Activated T-helper 1 cell treated with anti-CD3 and anti-CD28 coated beads, Interleukin-12 subunit alpha, Interleukin-12 subunit beta, Interleukin-2, Interleukin-4 antibody, amounts not matched to agents 30 ng/mL and 10 ng/mL and 1 ng/mL, durations not matched to agents 14 hours and 24 hours and 36 hours (primary cell): ENCODE results near the gene ESR1. TPM values are rescaled to one million over a fixed set of nuclear protein-coding genes. Genes with fewer than 3 reads are reported as not detected.

Experiments used
- DNase-seq: peaks from one replicate; pipeline ENCODE4 v3.0.0; 2021; ENCODE audit warnings: low spot score
- H3K27ac Mint-ChIP-seq: one replicate; pipeline ENCODE4 v1.8.0; 2021; ENCODE audit warnings: mild to moderate bottlenecking, mixed read lengths
- H3K27me3 Mint-ChIP-seq: one replicate; pipeline ENCODE4 v1.8.0; 2022; ENCODE audit warnings: mild to moderate bottlenecking, moderate library complexity, mixed read lengths; ENCODE audit not compliant: insufficient read depth
- H3K36me3 Mint-ChIP-seq: one replicate; pipeline ENCODE4 v1.8.0; 2021; ENCODE audit warnings: low read depth, mixed read lengths
- H3K4me1 Mint-ChIP-seq: one replicate; pipeline ENCODE4 v1.8.0; 2021; ENCODE audit warnings: low read depth, mixed read lengths
- H3K4me3 Mint-ChIP-seq: one replicate; pipeline ENCODE4 v1.8.0; 2021; ENCODE audit warnings: mild to moderate bottlenecking, moderate library complexity, mixed read lengths
- H3K9me3 Mint-ChIP-seq: one replicate; pipeline ENCODE4 v1.8.0; 2021; ENCODE audit warnings: mixed read lengths
- intact Hi-C: fragments of 100-400 bp; cut with micrococcal nuclease; formaldehyde crosslinking; loops from one replicate; pipeline ENCODE4 v1.15.1; 2024
- total RNA-seq: library from RNA; stranded (reverse); gene quantifications from 2 replicates; pipeline ENCODE4 v1.2.3, GENCODE V29; 2022

ESR1 gene
- total RNA-seq, 1 donor from 2014 or later = 0.34 TPM

GRCh38 chr6:151796842-151797530 is 10.5 kb upstream of the ESR1 start:
- H3K27ac Mint-ChIP-seq = no peak overlapping the region
- H3K9me3 Mint-ChIP-seq = no peaks in the 10 kb centered on the region
- no peaks in the 10 kb centered on the region for H3K4me1 Mint-ChIP-seq
- no peak for DNase-seq
- no peak overlapping the region for H3K4me3 Mint-ChIP-seq
- H3K27me3 Mint-ChIP-seq = peaks cover 17% of the 10 kb centered on the region
- intact Hi-C loops = no loop called here
- H3K36me3 Mint-ChIP-seq = no peaks in the 10 kb centered on the region

GRCh38 chr6:151803743-151804142 is 3.7 kb upstream of the ESR1 start:
- intact Hi-C loops = no loop called here
- Mint-ChIP-seq H3K4me3 (no peak overlapping the region), H3K9me3 (peaks cover 5% of the 10 kb centered on the region), H3K4me1 (peaks cover 15% of the 10 kb centered on the region), H3K27me3 (peaks cover 46% of the 10 kb centered on the region), H3K27ac (no peak overlapping the region), H3K36me3 (no peaks in the 10 kb centered on the region)
- no peak for DNase-seq

GRCh38 chr6:151804585-151805285 is 2.7 kb upstream of the ESR1 start:
- peaks cover 5% of the 10 kb centered on the region for H3K9me3 Mint-ChIP-seq
- no peak overlapping the region for H3K27ac Mint-ChIP-seq
- peaks cover 50% of the 10 kb centered on the region for H3K27me3 Mint-ChIP-seq
- no peaks in the 10 kb centered on the region for H3K36me3 Mint-ChIP-seq
- intact Hi-C loops = no loop called here
- H3K4me3 Mint-ChIP-seq = no peak overlapping the region
- peaks cover 23% of the 10 kb centered on the region for H3K4me1 Mint-ChIP-seq
- no peak for DNase-seq

DNA sequence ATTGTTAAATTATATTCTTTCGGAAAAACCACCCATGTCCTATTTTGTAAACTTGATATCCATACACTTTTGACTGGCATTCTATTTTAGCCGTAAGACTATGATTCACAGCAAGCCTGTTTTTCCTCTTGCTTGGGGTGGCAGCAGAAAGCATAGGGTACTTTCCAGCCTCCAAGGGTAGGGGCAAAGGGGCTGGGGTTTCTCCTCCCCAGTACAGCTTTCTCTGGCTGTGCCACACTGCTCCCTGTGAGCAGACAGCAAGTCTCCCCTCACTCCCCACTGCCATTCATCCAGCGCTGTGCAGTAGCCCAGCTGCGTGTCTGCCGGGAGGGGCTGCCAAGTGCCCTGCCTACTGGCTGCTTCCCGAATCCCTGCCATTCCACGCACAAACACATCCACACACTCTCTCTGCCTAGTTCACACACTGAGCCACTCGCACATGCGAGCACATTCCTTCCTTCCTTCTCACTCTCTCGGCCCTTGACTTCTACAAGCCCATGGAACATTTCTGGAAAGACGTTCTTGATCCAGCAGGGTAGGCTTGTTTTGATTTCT is 2.1 kb upstream of the ESR1 start:
- no peak for DNase-seq
- Mint-ChIP-seq H3K9me3 (peaks cover 5% of the 10 kb centered on the region), H3K36me3 (no peaks in the 10 kb centered on the region), H3K27me3 (peaks cover 52% of the 10 kb centered on the region), H3K4me3 (no peak overlapping the region), H3K27ac (no peak overlapping the region), H3K4me1 (peaks cover 23% of the 10 kb centered on the region)
- intact Hi-C loops = no loop called here

- Mint-ChIP-seq H3K27ac (no peak overlapping the region), H3K27me3 (peaks cover 62% of the 10 kb centered on the region), H3K9me3 (peaks cover 5% of the 10 kb centered on the region), H3K36me3 (no peaks in the 10 kb centered on the region), H3K4me3 (peak overlapping the region; percentile 75), H3K4me1 (peaks cover 23% of the 10 kb centered on the region)
- DNase-seq = no peak
- intact Hi-C loops = no loop called here
Measured at GRCh38 chr6:151806757-151807512, 547 bp upstream of the ESR1 start.

GRCh38 chr6:151808371-151809241 is 1.1 kb downstream of the ESR1 start:
- no peak overlapping the region for H3K27ac Mint-ChIP-seq
- H3K9me3 Mint-ChIP-seq = no peaks in the 10 kb centered on the region
- DNase-seq = no peak
- H3K36me3 Mint-ChIP-seq = no peaks in the 10 kb centered on the region
- H3K4me1 Mint-ChIP-seq = peaks cover 23% of the 10 kb centered on the region
- intact Hi-C loops = loop anchor here (2.0 kb wide), 1 partner anchor 44 kb away; no protein-coding TSS in a partner anchor
- H3K27me3 Mint-ChIP-seq = peaks cover 62% of the 10 kb centered on the region
- peak overlapping the region; percentile 66 for H3K4me3 Mint-ChIP-seq

DNA sequence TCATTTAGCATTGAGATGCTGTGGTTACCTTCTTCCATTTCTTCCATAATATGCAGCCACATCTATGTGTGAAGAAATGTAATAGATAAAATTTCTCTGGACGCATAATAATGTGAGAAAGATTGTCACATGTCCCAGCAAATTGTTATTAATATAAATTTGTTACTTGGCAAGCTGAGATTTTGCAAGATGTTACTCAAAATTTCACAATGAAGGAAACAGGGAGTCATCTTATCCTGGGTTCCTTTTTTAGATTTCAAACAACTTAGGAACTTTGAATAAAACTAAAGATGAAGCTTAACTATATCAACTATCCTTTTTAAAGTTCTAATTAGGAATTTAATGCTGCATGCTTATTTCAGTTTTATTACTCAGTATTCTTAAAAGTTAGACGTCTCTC is 3.6 kb downstream of the ESR1 start:
- intact Hi-C loops = no loop called here
- no peaks in the 10 kb centered on the region for H3K36me3 Mint-ChIP-seq
- H3K4me3 Mint-ChIP-seq = no peak overlapping the region
- no peaks in the 10 kb centered on the region for H3K9me3 Mint-ChIP-seq
- peaks cover 62% of the 10 kb centered on the region for H3K27me3 Mint-ChIP-seq
- no peak overlapping the region for H3K27ac Mint-ChIP-seq
- DNase-seq = no peak
- H3K4me1 Mint-ChIP-seq = peaks cover 23% of the 10 kb centered on the region

DNA sequence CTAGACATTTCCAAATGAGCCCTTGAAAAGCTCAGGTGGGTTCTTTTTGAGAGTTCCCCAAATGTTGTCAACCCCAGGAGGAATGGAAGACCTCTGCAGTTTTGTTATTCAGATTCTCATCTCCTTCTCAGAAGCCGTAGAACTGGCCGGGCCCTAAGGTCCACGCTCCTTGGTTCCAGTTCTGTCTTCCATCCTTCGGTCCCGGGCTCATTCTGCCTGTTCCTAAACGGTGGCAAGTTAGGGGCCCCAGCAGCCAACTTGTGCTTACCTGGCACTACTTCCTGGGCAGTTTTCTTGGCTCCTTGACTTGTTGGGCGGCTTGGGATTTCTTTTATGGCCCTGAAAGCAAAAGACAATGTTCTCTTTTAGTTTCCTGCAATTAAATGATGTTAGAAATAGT is 6.4 kb downstream of the ESR1 start:
- no peak overlapping the region for H3K4me3 Mint-ChIP-seq
- H3K4me1 Mint-ChIP-seq = peaks cover 6% of the 10 kb centered on the region
- H3K36me3 Mint-ChIP-seq = no peaks in the 10 kb centered on the region
- H3K27me3 Mint-ChIP-seq = peaks cover 61% of the 10 kb centered on the region
- H3K9me3 Mint-ChIP-seq = no peaks in the 10 kb centered on the region
- H3K27ac Mint-ChIP-seq = no peak overlapping the region
- intact Hi-C loops = no loop called here
- DNase-seq = no peak

DNA sequence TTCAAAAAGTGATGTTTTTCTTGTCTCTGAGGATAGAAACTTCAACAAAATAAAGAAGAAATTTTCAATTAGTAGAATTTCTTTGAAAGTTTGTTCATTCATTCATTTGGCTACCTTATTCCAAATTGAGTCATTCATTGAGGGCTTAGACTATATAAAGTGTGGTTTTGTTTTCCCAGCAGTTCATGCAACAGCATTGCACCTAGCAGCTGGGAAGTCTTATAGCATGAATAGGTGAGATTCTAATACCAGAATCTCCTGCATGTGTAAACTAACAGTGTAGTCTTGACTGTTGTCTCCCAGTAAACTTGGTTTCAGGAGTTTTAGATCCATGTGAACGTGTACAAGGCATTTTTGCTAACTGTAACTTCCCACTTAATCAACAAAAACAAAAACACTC is 7.1 kb downstream of the ESR1 start:
- intact Hi-C loops = no loop called here
- H3K9me3 Mint-ChIP-seq = no peaks in the 10 kb centered on the region
- H3K4me1 Mint-ChIP-seq = no peaks in the 10 kb centered on the region
- no peaks in the 10 kb centered on the region for H3K36me3 Mint-ChIP-seq
- DNase-seq = no peak
- peaks cover 53% of the 10 kb centered on the region for H3K27me3 Mint-ChIP-seq
- H3K4me3 Mint-ChIP-seq = no peak overlapping the region
- no peak overlapping the region for H3K27ac Mint-ChIP-seq

DNA sequence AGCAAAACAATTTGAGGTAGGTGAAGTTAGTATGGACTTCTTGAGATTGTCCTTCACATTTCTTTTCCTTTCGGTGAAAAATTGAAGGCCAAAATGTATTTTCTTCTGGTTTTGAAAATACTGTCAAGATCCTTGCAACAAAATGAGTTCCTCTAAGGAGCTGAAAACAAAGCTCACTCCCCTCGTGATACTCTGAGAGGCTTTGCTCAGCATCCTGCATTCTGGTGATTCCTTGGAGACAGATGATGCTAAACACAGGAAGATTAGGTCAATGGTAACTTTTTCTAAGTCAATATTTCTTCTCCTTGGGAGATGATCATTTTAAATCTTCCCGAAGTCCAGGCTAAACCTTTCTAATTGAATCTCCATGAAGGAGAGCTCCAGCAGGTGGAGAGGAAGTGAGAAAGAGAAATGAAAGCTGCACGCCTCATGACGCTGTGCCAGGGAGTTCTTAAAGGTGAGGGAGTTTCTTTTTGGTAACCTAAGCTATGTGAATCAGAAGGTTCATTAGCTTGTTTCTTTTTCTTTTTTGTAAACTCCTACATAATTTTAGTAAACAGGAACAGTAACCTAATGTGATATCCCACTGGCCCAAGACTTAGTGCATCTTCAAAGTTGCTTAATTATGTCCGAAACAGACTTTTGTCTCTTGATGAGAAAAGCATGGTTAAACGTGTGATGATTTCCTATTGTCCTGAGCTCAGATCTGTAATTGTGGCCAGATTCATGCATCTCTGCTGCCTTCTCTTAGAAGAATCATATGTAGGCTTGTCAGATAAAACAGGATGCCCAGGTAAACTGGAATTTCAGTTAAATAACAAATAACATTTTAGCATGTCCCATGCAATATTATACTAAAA is 15.0 kb downstream of the ESR1 start:
- Mint-ChIP-seq H3K4me1 (no peaks in the 10 kb centered on the region), H3K27me3 (peaks cover 14% of the 10 kb centered on the region), H3K27ac (no peak overlapping the region), H3K4me3 (no peak overlapping the region), H3K9me3 (no peaks in the 10 kb centered on the region), H3K36me3 (no peaks in the 10 kb centered on the region)
- intact Hi-C loops = no loop called here
- no peak for DNase-seq

DNA sequence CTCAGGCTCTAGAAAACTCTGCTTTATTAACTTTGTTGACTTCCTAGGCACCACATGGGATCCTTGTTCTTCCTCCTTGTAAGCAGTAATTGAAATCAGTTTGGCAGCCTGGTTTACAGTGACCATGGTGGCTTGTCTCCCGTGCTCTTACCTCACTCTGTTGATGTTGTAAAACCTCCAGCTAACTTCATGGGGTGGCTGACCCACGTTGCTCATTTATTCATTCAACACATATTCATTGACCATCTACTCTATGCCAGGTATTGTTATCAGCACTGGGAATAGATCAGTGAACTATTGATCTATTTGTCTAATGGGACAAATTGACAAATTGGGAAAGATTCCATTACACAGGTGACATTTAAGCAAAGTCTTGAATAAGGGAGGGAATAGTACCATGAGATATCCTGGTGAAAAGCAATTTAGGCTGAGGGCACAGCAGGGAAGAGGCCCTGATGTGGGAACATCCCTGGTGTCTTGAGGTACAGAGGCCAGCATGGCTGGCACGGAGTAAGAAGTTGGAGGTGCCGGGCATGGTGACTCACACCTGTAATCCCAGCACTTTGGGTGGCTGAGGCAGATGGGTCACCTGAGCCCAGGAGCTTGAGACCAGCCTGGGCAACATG is 19.1 kb downstream of the ESR1 start:
- Mint-ChIP-seq H3K36me3 (no peaks in the 10 kb centered on the region), H3K27me3 (peaks cover 4% of the 10 kb centered on the region)
- intact Hi-C loops = no loop called here

More for the DNA sequence above, 19.1 kb downstream of the ESR1 start:
- Mint-ChIP-seq H3K4me3 (no peak overlapping the region), H3K27ac (no peak overlapping the region), H3K9me3 (no peaks in the 10 kb centered on the region), H3K4me1 (no peaks in the 10 kb centered on the region)
- DNase-seq = no peak
